Umbilical cord (tissue), 2 donors: ENCODE data around the gene PRMT1. TPM values are rescaled to one million over a fixed set of nuclear protein-coding genes. Genes with fewer than 3 reads are reported as not detected.
"Not testable (repeated sequence)": the region's sequence is repeated elsewhere in the genome, so short reads cannot be mapped to it uniquely, and the experiment has no call there.

Source experiments
- DNase-seq: peaks from one replicate; pipeline ENCODE4 v3.0.0-alpha.2; 2015; ENCODE audit warnings: low spot score
- total RNA-seq: library from RNA; depleted of rRNA; stranded (reverse); fragments of >200 nt; gene quantifications from one replicate; pipeline ENCODE4 v1.2.3, GENCODE V29; 2014; ENCODE audit warnings: low replicate concordance; ENCODE audit not compliant: insufficient read depth

PRMT1 gene
- total RNA-seq, 1 donor from 2014 or later: 137 TPM

GRCh38 chr19:49718511-49718910 lies 41.4 kb downstream of the PRMT1 start:
- peak; percentile 26 for DNase-seq

- DNase-seq: no peak
These were observed 41.9 kb downstream of the PRMT1 start for GRCh38 chr19:49718991-49719390.

- DNase-seq: not testable (repeated sequence)
These were observed 42.3 kb downstream of the PRMT1 start for GRCh38 chr19:49719420-49719819.

- peak; percentile 85 for DNase-seq
These were observed 50.4 kb downstream of the PRMT1 start for GRCh38 chr19:49727217-49728030.

GRCh38 chr19:49730166-49730565 lies 53.1 kb downstream of the PRMT1 start:
- DNase-seq: no peak

Other genes starting within 250 kb of the PRMT1 start
- 0.72 TPM for gene SLC17A7, start 235.7 kb upstream of the PRMT1 start, total RNA-seq
- 61.9 TPM for gene PIH1D1, start 225.5 kb upstream of the PRMT1 start, total RNA-seq
- 18.3 TPM for gene ALDH16A1, start 224.0 kb upstream of the PRMT1 start, total RNA-seq
- 1.9 TPM for gene FLT3LG, start 203.1 kb upstream of the PRMT1 start, total RNA-seq
- 1,894 TPM for gene RPL13A, start 189.7 kb upstream of the PRMT1 start, total RNA-seq
- 4,623 TPM for gene RPS11, start 180.8 kb upstream of the PRMT1 start, total RNA-seq
- 121 TPM for gene FCGRT, start 164.6 kb upstream of the PRMT1 start, total RNA-seq
- gene RCN3, start 149.3 kb upstream of the PRMT1 start, total RNA-seq: 136 TPM
- gene NOSIP, start 96.7 kb upstream of the PRMT1 start, total RNA-seq: 52.0 TPM
- gene PRRG2, start 96.0 kb upstream of the PRMT1 start, total RNA-seq: not detected
- gene PRR12, start 86.1 kb upstream of the PRMT1 start, total RNA-seq: 1.9 TPM
- 43.6 TPM for gene RRAS, start 37.1 kb upstream of the PRMT1 start, total RNA-seq
- 7.9 TPM for gene SCAF1, start 35.1 kb upstream of the PRMT1 start, total RNA-seq
- gene IRF3, start 11.4 kb upstream of the PRMT1 start, total RNA-seq: 102 TPM
- gene BCL2L12, start 11.3 kb upstream of the PRMT1 start, total RNA-seq: 0.96 TPM
- 1.9 TPM for gene ADM5, start 12.3 kb downstream of the PRMT1 start, total RNA-seq
- gene CPT1C, start 13.8 kb downstream of the PRMT1 start, total RNA-seq: 4.3 TPM
- not detected for gene TSKS, start 86.0 kb downstream of the PRMT1 start, total RNA-seq
- gene AP2A1, start 89.7 kb downstream of the PRMT1 start, total RNA-seq: 39.2 TPM
- gene FUZ, start 136.0 kb downstream of the PRMT1 start, total RNA-seq: 10.8 TPM
- 16.1 TPM for gene MED25, start 141.0 kb downstream of the PRMT1 start, total RNA-seq
- gene PTOV1, start 173.9 kb downstream of the PRMT1 start, total RNA-seq: 63.6 TPM
- 31.5 TPM for gene PNKP, start 190.3 kb downstream of the PRMT1 start, total RNA-seq
- 9.1 TPM for gene AKT1S1, start 200.1 kb downstream of the PRMT1 start, total RNA-seq
- gene TBC1D17, start 200.4 kb downstream of the PRMT1 start, total RNA-seq: 4.1 TPM
- gene IL4I1, start 219.6 kb downstream of the PRMT1 start, total RNA-seq: 1.4 TPM